GM18519 (cell line): ENCODE data around the gene C1QB.
"Not testable (repeated sequence)": the region's sequence is repeated elsewhere in the genome, so short reads cannot be mapped to it uniquely, and the experiment has no call there.

Source experiments
- ATAC-seq: cut with Tn5 transposase; IDR thresholded peaks from one replicate; pipeline ENCODE4 v1.9.1; 2021; ENCODE audit warnings: mild to moderate bottlenecking, moderate library complexity; ENCODE audit not compliant: unreplicated experiment, low FRiP score

Gene C1QB

DNA sequence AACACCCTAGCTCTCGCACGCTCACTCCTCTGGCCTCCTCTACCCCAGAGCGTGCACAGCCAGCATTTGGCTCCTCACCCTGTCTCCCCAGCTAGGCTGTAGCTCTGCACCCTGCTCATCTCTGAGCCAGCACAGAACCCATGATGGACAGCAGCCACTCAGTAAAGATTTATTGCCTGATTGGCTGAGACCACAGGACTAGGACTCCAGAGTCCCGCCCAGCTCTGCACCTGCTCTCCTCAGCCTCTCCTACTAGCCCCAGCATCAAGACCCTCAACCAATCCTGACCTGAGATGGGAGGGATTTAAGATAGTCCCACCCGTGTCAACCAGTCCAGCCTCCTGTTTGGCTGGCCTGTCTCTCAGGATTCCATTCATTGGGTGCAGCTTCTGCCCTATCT is 9.3 kb downstream of the C1QB start:
- no peak for ATAC-seq

DNA sequence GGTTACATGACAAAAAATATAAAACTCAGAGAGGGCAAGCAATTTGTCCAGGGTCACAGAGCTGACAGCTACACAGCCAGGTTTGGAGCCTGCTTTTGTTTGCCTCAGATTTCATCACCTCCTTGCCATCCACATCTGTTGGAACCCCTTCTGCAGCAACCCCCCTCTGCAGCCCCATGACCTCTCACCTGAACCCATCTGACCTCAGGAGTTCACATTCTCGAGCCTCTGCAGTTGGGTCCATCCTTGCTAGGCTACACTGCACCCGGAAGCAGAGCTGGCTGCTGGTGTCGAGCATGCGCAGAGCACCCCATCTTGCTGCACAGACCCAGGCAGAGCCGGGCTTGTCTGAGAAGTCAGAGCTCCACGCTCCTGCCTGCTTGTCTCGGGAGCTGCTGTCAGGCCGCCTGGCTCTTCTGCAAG is 10.0 kb downstream of the C1QB start:
- ATAC-seq = no peak

DNA sequence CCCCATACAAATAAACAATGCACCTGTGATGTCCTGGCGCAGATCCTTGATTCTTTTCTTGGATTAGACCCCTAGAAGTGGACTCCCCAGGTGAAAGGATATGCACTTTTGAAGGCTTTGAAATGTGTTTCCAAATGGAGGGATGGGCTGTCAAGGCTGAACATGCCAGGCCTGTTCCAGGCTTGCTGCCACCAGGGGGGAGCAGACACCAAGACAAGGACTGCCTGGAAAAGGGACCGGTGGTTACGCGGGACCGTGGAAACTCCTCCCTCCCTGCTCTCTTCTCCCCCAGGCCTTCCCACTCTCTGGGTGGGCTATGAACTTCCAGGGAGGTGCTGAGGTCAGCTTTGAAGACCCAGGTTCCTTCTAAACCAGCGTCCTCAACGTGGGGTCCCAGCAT is 12.7 kb downstream of the C1QB start:
- ATAC-seq = no peak

DNA sequence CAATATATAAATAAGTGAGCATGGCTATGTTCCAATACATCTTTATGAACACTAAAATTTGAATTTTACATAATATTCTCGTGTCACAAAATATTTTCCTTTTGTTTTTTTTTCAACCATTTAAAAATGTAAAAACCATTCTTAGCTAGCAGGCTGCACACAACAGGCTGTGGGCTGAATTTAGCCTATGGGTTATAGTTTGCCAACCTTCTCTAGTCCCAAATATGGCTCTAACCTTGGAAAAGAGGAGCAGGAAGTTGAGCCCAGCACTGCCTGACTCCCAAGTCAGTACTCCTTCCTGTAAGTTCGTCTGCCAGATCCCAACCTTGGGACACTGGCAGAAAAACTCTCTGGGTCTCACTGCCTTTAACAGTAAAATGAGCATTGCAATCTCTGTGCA is 13.4 kb downstream of the C1QB start:
- no peak for ATAC-seq

DNA sequence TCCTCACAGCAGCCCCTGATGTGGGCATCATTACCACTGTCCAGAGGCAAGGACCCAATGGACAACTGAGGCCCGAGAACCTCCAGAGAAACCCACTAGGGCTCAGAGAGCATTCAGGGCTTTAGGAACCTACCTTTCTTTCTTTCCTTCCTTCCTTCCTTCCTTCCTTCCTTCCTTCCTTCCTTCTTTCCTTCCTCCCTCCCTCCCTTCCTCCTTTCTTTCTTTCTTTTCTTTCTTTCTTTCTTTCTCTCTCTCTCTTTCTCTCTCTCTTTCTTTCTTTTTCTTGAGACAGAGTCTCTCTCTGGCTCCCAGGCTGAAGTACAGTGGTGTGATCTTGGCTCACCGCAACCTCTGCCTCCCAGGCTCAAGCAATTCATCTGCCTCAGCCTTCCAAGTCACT is 15.8 kb downstream of the C1QB start:
- ATAC-seq = not testable (repeated sequence)

DNA sequence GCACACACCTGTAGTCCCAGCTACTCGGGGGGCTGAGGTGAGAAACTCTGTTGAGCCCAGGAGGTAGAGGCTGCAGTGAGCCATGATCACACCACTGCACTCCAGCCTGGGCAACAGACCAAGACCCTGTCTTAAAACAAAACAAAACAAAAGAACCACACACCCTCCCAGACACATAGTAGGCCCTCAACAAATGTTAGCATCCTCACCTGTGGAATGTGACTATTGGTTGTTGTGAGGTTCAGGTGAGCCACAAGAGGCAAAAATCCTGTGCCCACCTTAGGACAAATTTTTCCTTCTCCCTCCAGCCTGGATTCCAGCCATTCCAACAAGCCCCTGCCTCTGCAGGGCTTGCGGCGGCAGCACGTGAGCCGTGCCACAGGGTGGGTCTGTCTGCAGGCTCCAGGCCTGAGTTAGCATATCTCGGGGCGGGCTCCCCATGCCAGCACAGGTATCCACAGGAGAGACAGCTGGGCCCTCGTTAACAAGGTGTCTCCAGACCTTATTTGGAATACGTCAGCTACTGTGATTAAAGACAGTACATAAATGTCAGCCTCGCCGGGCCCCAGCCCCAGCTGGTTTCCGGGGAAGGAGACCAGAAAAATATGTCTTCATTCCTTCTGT is 17.4 kb downstream of the C1QB start:
- no peak for ATAC-seq

DNA sequence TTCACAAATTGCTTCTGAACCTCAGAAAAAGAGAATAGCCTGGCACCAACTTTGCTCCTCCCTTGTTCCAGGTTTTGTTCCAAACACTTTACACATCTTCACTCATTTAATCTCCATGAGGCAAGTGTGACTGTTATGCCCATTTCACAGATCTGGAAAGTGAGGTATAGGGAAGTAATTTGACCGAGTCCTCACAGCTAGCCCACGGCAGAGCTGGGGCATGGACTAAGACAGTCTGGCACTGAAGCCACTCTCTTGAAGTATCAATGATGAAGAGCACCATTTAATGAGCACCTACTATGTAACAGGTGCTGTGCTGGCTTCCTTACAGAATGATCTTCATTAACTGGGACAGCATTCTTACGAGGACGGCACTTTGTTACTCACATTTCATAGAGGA is 19.0 kb downstream of the C1QB start:
- no peak for ATAC-seq

DNA sequence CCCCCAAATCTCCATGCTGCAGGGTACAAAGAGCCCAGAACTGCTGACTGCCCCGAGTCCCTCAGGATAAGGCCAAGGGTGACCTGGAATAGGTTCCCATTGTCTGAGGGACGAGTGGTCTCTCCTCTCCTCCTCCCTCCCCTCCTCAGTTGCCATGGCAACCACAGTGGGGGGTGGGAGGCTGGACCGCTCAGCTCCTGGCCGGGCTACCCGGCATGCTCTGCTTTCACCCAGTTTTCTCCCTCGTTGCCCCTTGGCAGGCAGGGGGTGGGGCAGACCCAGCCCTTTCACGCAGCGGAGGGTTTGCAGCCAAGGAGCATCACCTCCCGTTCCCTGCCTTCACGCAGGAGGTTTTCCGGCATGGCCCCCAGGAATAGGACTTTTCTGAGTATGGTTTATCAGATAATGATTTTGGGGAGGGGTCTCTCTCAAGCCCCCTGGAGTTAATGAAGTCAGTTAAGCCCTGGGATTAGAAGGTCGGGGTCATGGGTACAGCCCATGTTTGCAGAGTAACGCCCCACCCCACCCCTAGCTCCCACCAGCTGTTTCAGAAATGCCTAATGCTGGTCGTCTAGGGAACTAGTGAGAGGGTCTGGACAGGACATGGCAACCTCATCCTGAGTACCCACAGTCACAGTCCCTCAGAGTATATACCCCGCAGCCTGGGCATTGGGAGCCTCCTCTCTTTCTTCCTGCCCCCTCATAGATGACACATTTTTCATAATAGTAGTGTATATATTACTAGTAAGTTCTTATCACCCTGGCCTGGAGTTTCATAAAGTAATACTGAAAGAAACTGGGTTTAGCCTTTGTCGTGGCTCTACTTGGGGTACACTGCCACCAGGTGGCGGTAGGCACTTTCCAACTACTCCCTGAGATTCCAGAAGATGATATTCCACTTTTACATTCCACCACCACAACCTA is 20.7 kb downstream of the C1QB start:
- no peak for ATAC-seq

DNA sequence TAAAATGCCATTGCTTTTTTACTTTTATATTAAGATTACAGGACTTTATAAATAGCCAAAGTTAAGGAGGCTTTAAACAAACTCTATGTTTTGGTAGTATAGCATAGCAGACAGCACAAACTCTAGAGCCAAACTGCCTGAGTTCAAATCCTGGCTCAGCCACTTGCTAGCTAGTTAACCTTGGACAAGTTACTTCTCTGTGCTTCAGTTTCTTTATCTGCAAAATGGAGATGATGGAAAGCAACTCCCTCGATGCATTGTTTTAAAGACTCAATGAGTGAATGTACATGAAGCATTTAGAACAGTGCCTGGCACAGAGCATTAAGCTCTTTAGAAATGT is 21.3 kb downstream of the C1QB start:
- no peak for ATAC-seq

DNA sequence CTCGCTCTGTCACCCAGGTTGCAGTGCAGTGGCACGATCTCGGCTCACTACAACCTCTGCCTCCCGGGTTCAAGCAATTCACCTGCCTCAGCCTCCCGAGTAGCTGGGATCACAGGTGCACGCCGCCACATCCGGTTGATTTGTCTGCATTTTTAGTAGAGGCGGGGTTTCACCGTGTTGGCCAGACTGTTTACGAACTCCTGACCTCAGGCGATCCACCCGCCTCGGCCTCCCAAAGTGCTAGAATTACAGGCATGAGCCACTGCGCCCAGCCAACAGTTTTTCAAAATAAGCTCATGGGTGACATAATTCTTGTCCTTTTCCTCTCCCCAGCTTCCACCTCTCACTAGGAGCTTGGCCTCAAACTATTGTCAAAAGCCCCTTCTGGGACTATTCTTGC is 23.1 kb downstream of the C1QB start:
- ATAC-seq = not testable (repeated sequence)

DNA sequence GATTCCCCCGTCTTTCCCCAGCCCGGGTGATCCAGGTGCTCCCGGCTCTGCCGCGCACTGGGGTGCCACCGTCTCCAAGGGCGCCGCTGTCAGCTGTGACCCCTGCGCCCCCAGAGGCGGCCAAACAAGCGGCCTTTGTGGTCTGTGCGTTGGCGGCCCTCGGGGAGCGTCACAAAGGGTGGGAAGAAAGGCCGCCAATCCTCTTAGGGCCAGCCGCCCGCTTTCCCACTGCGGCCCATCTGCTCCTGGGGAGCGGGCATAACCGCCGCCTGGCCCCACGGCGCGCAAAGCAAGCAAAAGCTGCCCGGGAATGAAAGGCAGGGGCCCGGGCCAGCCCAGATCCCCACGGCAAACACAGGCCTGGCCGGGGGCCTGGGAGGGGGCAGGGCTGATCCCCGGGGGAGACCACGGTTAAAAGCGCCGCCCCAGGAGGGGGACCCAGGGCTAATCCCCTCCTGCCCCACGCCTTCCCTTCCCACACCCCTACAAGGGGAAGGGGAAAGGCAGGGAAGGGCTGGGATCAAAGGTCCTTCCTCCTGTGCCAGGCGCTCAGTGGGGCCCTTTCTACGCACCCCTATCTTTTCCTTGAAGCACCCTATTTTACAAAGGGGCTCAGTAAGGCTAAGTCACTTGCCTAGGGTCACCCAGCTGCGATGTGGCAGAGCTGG is 24.0 kb downstream of the C1QB start:
- no peak for ATAC-seq

DNA sequence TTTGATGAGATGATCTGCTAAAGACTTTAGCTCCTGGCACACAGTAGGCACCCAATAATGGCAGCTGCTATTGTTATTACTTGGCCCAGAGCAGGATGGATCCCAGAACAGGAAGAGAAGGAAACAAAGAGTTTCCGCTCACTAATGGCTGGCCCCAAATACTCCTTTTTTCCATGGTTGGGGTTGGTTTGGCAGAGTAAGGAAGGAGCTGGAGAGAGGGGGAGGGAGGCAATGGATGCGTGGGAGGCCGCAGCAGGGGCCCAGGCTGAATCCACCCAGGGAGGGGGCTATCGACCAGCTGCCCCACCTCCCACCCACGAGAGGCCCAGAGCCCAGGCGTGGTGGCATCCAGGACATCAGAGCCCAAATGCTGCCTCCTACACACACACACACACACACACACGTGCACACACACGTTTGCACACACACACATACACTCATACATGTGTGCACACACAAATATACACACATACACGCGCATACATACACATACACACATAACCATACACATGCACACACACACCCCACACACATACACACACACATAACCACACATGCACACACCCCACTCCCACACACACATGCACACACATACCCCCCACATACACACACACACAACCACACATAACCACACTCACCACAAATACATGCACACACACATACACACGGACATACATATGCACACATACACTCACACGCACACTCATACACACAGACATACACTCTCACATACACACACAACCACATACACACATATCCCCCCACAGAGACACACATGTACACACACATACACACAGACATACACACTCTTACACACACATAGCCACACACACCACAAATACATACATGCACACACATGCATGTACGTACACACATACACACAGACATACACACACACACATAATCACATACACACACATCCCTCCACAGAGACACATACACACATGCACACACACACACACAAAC is 25.2 kb downstream of the C1QB start:
- ATAC-seq = no peak

DNA sequence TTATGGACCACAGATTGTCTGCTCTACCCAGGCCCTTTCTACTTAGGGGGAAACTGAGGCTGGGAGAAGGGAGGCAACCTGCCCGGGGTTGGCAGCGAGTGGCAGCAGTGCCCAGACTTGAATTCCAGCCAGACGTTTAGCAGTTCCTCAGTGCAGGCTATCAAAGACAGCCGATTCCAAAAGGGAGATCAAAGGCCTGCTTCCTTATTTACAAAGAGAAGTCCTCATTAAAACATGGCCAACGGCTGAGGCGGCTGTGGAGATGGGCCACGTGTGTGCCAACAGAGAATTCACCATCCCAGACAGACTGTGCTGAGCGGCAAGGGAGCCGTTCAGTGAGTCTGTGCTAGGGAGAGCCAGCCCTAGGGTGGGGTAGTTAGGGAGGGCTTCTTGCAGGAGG is 27.7 kb downstream of the C1QB start:
- no peak for ATAC-seq

DNA sequence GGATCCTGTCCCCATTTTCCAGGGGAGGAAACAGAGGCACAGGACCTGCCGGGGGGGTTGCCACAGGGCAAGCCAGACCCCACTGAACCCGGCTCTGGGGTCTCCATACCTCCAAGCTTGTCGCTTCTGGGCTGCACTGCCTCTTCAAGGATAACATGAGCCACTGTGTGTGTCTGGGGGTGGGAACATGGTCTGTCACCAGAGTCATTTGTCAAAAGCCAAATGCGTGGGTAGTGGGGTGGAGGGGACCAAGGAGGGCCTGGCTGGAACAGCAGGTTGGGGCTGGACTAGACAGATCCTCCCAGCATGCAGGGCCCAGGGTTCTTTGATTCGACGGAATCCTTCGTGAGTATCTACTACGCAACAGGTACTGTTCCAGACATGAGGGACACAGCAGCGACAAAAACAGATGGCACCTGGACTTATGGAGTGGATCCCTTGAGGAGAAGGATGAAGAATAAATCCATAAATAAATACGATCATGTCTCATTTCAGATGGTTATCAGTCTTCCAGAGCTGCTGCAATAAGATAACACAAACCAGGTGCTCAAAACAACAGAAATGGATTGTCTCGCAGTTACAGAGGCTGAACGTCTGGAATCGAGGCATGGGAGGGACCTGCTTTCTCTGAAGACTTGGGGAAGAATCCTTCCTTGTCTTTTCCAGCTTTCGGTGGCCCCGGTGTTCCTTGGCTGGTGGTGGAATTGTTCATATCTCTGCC is 28.7 kb downstream of the C1QB start:
- no peak for ATAC-seq

DNA sequence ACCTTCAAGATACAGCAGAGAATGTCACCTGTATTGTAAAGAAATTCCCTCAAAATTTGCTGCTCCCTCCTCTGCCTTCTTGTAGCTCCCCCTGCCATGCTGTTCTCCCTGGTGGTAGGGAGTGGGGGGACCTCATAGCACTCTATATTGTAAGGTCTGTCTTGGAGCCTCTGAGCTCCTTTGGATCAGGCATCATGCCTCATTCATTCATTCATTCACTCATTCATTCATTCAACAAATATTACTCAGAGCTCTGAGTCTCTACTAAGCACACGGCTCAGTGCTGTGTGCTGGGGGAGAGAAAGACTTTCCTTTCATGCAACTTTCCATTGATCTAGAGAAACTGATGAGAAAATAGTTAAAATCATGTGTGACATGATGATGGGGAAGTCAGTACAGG is 30.5 kb downstream of the C1QB start:
- no peak for ATAC-seq

DNA sequence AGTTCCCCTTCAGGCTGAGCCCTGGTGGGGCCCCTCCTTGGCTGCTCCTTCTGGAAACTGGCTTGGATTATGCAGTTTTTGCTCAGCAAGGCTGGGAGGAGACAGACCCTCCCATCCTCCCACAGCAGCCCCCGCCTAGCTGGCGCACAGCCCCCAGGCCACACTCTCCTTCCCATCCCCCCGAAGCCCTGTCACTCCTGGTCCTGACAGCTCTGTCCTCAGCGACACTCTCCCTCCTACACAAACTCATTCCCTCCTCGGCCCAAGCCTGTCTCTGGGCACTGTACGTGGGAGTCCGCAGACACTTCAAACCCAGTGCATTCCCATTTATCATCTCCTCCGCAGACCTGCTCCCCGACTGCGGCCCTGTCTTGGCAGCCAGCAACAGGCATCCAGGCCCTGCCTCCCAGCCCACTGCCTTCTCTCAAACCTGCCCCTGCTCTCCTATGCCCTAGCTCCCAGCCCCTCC is 32.6 kb downstream of the C1QB start:
- ATAC-seq = no peak

DNA sequence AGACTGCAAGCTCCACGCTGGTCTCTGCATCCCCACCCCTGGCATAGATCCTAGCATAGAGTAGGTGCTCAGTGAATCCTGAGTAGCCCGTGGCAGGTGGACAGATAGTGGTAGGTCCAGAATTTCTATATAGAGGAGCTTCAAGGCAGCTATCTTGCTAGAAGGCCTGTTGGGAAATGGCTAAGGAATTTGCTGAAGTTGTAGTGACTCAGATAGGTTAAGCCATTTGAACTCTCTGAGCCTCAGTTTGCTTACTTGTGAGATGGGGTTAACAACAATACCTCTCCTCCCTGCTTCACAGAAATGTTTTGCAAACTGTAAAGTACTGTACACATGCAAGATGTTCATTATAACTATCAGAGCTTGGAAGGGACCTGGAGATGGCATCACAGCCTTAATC is 34.2 kb downstream of the C1QB start:
- ATAC-seq = no peak

DNA sequence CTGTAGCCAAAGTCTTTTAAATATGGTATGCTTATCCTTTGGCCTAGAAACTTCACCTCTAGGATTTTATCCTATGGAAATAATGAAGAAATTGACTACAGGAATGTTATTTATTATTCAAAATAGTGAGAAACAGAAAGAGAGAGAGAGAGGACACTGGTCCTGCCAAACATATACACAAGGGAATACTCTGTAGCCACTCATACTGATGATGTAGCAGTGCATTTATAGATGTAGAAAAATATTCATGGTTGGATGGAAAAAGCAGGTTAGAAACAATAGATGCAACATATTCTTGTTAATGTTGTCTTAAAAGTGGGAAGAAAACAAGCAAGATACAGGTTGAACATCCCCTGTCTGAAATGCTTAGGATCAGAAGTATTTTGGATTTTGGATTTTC is 35.4 kb downstream of the C1QB start:
- no peak for ATAC-seq

DNA sequence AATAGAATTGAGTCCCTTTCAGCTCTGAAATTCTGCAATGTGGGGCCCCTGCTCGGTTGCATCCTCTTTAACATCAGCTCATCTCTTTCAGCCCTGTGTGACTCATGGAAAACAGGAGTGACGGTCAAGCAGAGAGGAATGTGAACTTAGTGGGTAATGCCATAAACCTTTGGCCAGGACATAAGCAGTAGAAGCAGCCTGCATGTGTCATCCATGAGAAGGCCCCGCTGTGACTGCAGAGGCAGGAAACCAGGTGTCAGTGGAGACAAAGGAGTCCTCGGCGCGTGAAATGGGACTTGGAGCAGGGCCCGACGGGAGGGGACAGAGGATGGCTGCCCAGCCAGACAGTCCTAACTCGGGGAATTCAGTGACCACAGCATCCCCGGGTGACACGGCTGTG is 36.5 kb downstream of the C1QB start:
- ATAC-seq = no peak
